ENCODE results near the gene GSTM2.

GSTM2 gene

GRCh38 chr1:109718495-109718894, 50.6 kb downstream of the GSTM2 start:
- no peak for DNase-seq

- DNase-seq = no peak
Observed at GRCh38 chr1:109719337-109719837, 51.5 kb downstream of the GSTM2 start.

- DNase-seq = no peak
Observed at GRCh38 chr1:109721042-109721441, 53.2 kb downstream of the GSTM2 start.

- no peak for DNase-seq
Observed at GRCh38 chr1:109721971-109722370, 54.1 kb downstream of the GSTM2 start.

- no peak for DNase-seq
Observed at GRCh38 chr1:109722908-109723691, 55.2 kb downstream of the GSTM2 start.

Measured in activated CD4-positive, alpha-beta T cell treated with anti-CD3 and anti-CD28 coated beads, Interleukin-2, amount 50 U/mL, for 4 hours (primary cell).